ENCODE results near the gene HORMAD2. TPM values are rescaled to one million over a fixed set of nuclear protein-coding genes. Genes with fewer than 3 reads are reported as not detected.
A peak's percentile ranks its signal among the peaks of the same experiment; 100 is the strongest.

Gene HORMAD2
- total RNA-seq, 1 experiment from 2014 or later: not detected

- Histone ChIP-seq H4K20me1 (ENCODE audit: low read length) (no peaks in the 10 kb centered on the region), H3K79me2 (ENCODE audit: low read length) (peaks cover 14% of the 10 kb centered on the region; the same call in 1 of the 2 replicates), H3K4me1 (ENCODE audit: insufficient read depth, low read length) (peaks cover 88% of the 10 kb centered on the region), H3K36me3 (ENCODE audit: low read depth, low read length) (no peaks in the 10 kb centered on the region), H3K27me3 (ENCODE audit: low read length) (no peaks in the 10 kb centered on the region), H3K4me3 (ENCODE audit: low read length) (no peak overlapping the region), H3K9me3 (ENCODE audit: low read length) (no peaks in the 10 kb centered on the region), H3K27ac (ENCODE audit: low read length) (peak overlapping the region; percentile 100), H3K9ac (ENCODE audit: low read length) (peak overlapping the region; percentile 96), H2AFZ (ENCODE audit: low read length) (no peak overlapping the region), H3K4me2 (ENCODE audit: low read length) (peak overlapping the region; percentile 16; the same call in 1 of the 2 replicates), H3K9me2 (replicated peaks; ENCODE audit: low read length) (no peaks in the 10 kb centered on the region), H3F3A (ENCODE audit: low read length, unreplicated experiment) (peaks cover 30% of the 10 kb centered on the region)
- CTCF ChIA-PET: interaction anchor here (0.7 kb wide), 1 partner anchor 43 kb away, joined by 3 read pairs; no protein-coding TSS in a partner anchor
- TF ChIP-seq EZH2 (IDR thresholded peaks at IDR 0.05; ENCODE audit: low read length, unreplicated experiment): no peak
- TF ChIP-seq CTCF (conservative IDR thresholded peaks at IDR 0.05; ENCODE audit: low read depth, low read length): no peak
- no peak for TF ChIP-seq EZH2phosphoT487 (IDR thresholded peaks at IDR 0.05; ENCODE audit: borderline replicate concordance, low read length)
- DNase-seq (peak; percentile 88), ATAC-seq (peak; percentile 3)
- BruUV-seq (replicated peaks): no TSS peak
- POLR2A ChIA-PET (ENCODE audit: unreplicated experiment): interaction anchor here (0.5 to 1.2 kb wide), 5 partner anchors 12 to 518 kb away, joined by 3 to 17 read pairs (median 5); no protein-coding TSS in a partner anchor
- intact Hi-C loops (cut with micrococcal nuclease): loop anchor here (5.0 kb wide), 1 partner anchor 97 kb away; no protein-coding TSS in a partner anchor
These were observed 128.7 kb downstream of the HORMAD2 start for GRCh38 chr22:30208631-30209603.

GRCh38 chr22:30209642-30210041 is 129.4 kb downstream of the HORMAD2 start:
- ChIA-PET POLR2A (ENCODE audit: unreplicated experiment) (interaction anchor here (0.6 to 1.2 kb wide), 5 partner anchors 13 to 102 kb away, joined by 3 to 17 read pairs (median 3); partner anchors contain the start of gene LIF), CTCF (interaction anchor here (0.7 kb wide), 1 partner anchor 42 kb away, joined by 3 read pairs; no protein-coding TSS in a partner anchor)
- Histone ChIP-seq H3K27me3 (ENCODE audit: low read length) (no peaks in the 10 kb centered on the region), H3K4me3 (ENCODE audit: low read length) (no peak overlapping the region), H3F3A (ENCODE audit: low read length, unreplicated experiment) (peaks cover 23% of the 10 kb centered on the region), H2AFZ (ENCODE audit: low read length) (no peak overlapping the region), H3K9me2 (replicated peaks; ENCODE audit: low read length) (no peaks in the 10 kb centered on the region), H3K9ac (ENCODE audit: low read length) (peak overlapping the region; percentile 96), H3K27ac (ENCODE audit: low read length) (peak overlapping the region; percentile 100), H3K4me1 (ENCODE audit: insufficient read depth, low read length) (peaks cover 87% of the 10 kb centered on the region), H3K36me3 (ENCODE audit: low read depth, low read length) (no peaks in the 10 kb centered on the region), H4K20me1 (ENCODE audit: low read length) (no peaks in the 10 kb centered on the region), H3K9me3 (ENCODE audit: low read length) (no peaks in the 10 kb centered on the region), H3K4me2 (ENCODE audit: low read length) (0 out of 2 replicates have a peak overlapping the region, but pooled peaks have one; percentile 32), H3K79me2 (ENCODE audit: low read length) (0 out of 2 replicates have a peak, but pooled peaks cover 7% of the 10 kb centered on the region)
- DNase-seq (no peak), ATAC-seq (no peak)
- no peak for TF ChIP-seq EZH2 (IDR thresholded peaks at IDR 0.05; ENCODE audit: low read length, unreplicated experiment)
- TF ChIP-seq CTCF (conservative IDR thresholded peaks at IDR 0.05; ENCODE audit: low read depth, low read length): no peak
- intact Hi-C loops (cut with micrococcal nuclease): loop anchor here (2.0 to 5.0 kb wide), 3 partner anchors 13 to 97 kb away; no protein-coding TSS in a partner anchor
- TSS peak; percentile 22 for BruUV-seq (replicated peaks)

Data from PC-3 (cell line).